Muscle layer of duodenum (tissue), 2 donors: Measurements from ENCODE around the gene GPR26.

Experiments used
- H3K27ac ChIP-seq: one replicate; pipeline ENCODE4 v1.7.0; 2013; ENCODE audit warnings: mild to moderate bottlenecking, low read length
- H3K27me3 ChIP-seq: one replicate; pipeline ENCODE4 v1.7.0; 2013; ENCODE audit warnings: low read depth, mild to moderate bottlenecking, control low read depth, low read length
- H3K36me3 ChIP-seq, 2 donors: one replicate each; pipeline ENCODE4 v1.7.0; 2013; ENCODE audit warnings: low read length in 2 of 2, control low read depth in 1 of 2, mild to moderate bottlenecking in 1 of 2; ENCODE audit not compliant: insufficient read depth in 2 of 2, control insufficient read depth in 1 of 2
- H3K4me1 ChIP-seq, 2 donors: one replicate each; pipeline ENCODE4 v1.7.0; 2013; ENCODE audit warnings: low read length in 2 of 2, mild to moderate bottlenecking in 2 of 2, control low read depth in 1 of 2, moderate library complexity in 1 of 2; ENCODE audit not compliant: insufficient read depth in 2 of 2, control insufficient read depth in 1 of 2
- H3K4me3 ChIP-seq, 2 donors: one replicate each; pipeline ENCODE4 v1.7.0; 2013; ENCODE audit warnings: low read length in 2 of 2, low read depth in 1 of 2, mild to moderate bottlenecking in 1 of 2
- H3K9me3 ChIP-seq, 2 donors: one replicate each; pipeline ENCODE4 v1.7.0; 2013; ENCODE audit warnings: low read length in 2 of 2, control low read depth in 1 of 2, mild to moderate bottlenecking in 1 of 2; ENCODE audit not compliant: control insufficient read depth in 1 of 2
- donor health status: healthy.

GPR26 gene

GRCh38 chr10:123635131-123635530 lies 31.0 kb upstream of the GPR26 start:
- Histone ChIP-seq H3K36me3 (no peaks in the 10 kb centered on the region), H3K27ac (no peak overlapping the region), H3K27me3 (no peaks in the 10 kb centered on the region), H3K9me3 (no peaks in the 10 kb centered on the region), H3K4me1 (no peaks in the 10 kb centered on the region), H3K4me3 (no peak overlapping the region)

- no peaks in the 10 kb centered on the region for H3K4me1 ChIP-seq
- H3K9me3 ChIP-seq, result no peaks in the 10 kb centered on the region
- no peak overlapping the region for H3K27ac ChIP-seq
- no peaks in the 10 kb centered on the region for H3K27me3 ChIP-seq
- no peaks in the 10 kb centered on the region for H3K36me3 ChIP-seq
- no peak overlapping the region for H3K4me3 ChIP-seq
These were observed 30.4 kb upstream of the GPR26 start for GRCh38 chr10:123635745-123636144.

- Histone ChIP-seq H3K4me3 (no peak overlapping the region), H3K36me3 (no peaks in the 10 kb centered on the region)
These were observed 29.4 kb upstream of the GPR26 start for GRCh38 chr10:123636598-123637325.

DNA sequence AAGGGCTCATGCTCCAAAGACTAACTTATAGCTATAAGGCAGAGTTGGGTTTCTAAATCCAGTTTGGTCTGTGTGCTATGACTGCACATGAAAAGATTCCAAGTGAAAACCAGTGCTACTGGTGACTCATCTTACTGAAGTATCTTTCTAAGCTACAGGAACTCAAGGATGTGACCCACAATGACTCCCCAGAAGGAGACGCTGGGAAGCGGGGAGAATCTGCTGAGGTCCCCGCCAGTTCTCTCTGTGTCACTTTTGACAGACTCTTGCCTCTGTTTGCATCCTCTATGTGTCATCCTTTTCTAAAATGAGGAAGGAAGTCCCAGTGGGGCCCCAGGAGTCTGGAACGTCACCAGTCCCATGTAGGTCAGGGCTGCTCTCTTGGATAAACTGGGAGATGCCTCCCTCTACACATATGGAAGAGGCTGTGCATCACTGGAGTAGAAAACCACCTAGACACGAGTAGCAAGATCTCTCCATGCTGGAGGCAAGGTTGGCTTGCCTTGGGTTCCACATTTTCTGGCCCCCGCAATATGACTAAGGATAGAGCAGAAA lies 28.8 kb upstream of the GPR26 start:
- Histone ChIP-seq H3K4me1 (no peaks in the 10 kb centered on the region), H3K4me3 (no peak overlapping the region), H3K27ac (no peak overlapping the region), H3K27me3 (no peaks in the 10 kb centered on the region), H3K36me3 (no peaks in the 10 kb centered on the region), H3K9me3 (no peaks in the 10 kb centered on the region)

More at GRCh38 chr10:123636598-123637325, 29.4 kb upstream of the GPR26 start:
- Histone ChIP-seq H3K9me3 (no peaks in the 10 kb centered on the region), H3K4me1 (no peaks in the 10 kb centered on the region), H3K27me3 (no peaks in the 10 kb centered on the region), H3K27ac (no peak overlapping the region)

GRCh38 chr10:123639131-123639530 lies 27.0 kb upstream of the GPR26 start:
- Histone ChIP-seq H3K4me3 (no peak overlapping the region), H3K9me3 (no peaks in the 10 kb centered on the region)

DNA sequence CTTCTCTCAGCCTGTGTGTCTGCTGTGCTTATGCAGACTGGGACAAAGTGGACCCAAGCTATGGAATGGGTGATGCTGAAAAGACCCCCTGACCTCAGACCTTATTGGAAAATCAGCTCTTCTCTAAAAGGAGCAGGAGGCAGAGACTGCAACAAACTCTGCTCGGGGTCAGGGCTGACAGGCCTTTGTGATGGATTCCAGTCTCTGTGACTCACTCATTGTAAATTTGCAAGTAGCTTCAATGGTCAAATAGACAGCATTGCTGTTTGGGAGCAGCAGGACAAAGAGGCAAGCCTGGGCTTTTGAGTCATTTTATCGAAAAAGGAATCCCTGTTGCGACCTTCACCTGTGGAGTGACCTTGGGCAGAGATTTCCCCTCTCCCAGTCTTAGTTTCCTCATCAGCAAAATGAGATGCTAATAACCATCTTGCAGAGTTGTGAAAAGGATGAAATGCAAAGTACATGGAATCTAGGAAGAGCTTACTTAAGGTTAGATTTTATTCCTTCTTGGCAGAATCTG lies 26.1 kb upstream of the GPR26 start:
- Histone ChIP-seq H3K9me3 (no peaks in the 10 kb centered on the region), H3K27ac (no peak overlapping the region), H3K4me1 (no peaks in the 10 kb centered on the region), H3K4me3 (no peak overlapping the region), H3K27me3 (no peaks in the 10 kb centered on the region), H3K36me3 (no peaks in the 10 kb centered on the region)

More at GRCh38 chr10:123639131-123639530, 27.0 kb upstream of the GPR26 start:
- H3K27me3 ChIP-seq, result no peaks in the 10 kb centered on the region
- H3K27ac ChIP-seq, result no peak overlapping the region
- H3K4me1 ChIP-seq, result no peaks in the 10 kb centered on the region
- no peaks in the 10 kb centered on the region for H3K36me3 ChIP-seq

GRCh38 chr10:123642293-123642692 lies 23.9 kb upstream of the GPR26 start:
- Histone ChIP-seq H3K27ac (no peak overlapping the region), H3K4me1 (no peaks in the 10 kb centered on the region), H3K27me3 (no peaks in the 10 kb centered on the region), H3K4me3 (no peak overlapping the region), H3K36me3 (no peaks in the 10 kb centered on the region), H3K9me3 (no peaks in the 10 kb centered on the region)

DNA sequence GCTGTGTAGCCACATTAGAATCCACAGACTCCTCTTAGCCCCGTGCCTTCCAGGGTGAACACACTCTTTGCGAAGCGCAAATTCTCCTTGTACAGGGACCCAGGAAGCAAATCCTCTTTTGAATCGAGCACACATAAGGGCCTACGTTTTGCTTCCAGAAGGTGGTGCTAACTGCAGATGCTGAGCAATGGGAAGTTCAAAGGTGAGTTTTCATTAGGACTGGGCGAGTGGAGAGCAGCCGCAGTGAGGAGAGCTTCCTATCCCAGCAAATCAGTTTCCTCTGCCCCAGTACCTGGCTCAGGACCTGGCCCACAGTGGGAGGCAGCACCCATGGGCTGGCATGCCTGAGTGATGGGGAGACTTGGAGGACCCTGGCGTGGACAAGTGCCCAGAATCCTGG lies 23.5 kb upstream of the GPR26 start:
- no peaks in the 10 kb centered on the region for H3K27me3 ChIP-seq
- no peaks in the 10 kb centered on the region for H3K36me3 ChIP-seq
- no peak overlapping the region for H3K27ac ChIP-seq
- H3K4me1 ChIP-seq, result no peaks in the 10 kb centered on the region
- H3K4me3 ChIP-seq, result no peak overlapping the region
- no peaks in the 10 kb centered on the region for H3K9me3 ChIP-seq

GRCh38 chr10:123643315-123643714 lies 22.8 kb upstream of the GPR26 start:
- H3K27me3 ChIP-seq, result no peaks in the 10 kb centered on the region
- no peaks in the 10 kb centered on the region for H3K36me3 ChIP-seq
- no peak overlapping the region for H3K4me3 ChIP-seq
- H3K4me1 ChIP-seq, result no peaks in the 10 kb centered on the region
- H3K27ac ChIP-seq, result no peak overlapping the region
- H3K9me3 ChIP-seq, result no peaks in the 10 kb centered on the region

DNA sequence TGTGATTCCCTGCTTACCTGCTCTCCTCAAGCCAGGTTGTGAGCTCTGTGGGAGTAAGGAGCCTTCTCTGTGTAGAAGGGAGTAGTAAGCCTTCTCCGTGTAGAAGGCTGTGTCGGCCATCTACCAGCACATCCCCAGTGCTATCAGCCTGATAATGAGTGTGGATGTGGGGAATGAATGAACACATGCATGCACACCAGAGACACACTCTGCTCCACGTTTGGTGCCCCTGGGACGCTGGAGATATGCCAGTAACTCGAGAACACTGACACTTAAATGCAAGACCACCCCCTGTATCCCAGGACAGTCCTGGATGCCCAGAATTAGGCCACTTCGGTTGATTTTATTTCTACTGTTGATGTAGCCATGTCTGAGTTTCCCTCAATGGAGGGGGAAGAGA lies 21.1 kb upstream of the GPR26 start:
- no peaks in the 10 kb centered on the region for H3K4me1 ChIP-seq
- no peaks in the 10 kb centered on the region for H3K36me3 ChIP-seq
- no peaks in the 10 kb centered on the region for H3K9me3 ChIP-seq
- H3K27me3 ChIP-seq, result no peaks in the 10 kb centered on the region
- H3K4me3 ChIP-seq, result no peak overlapping the region
- no peak overlapping the region for H3K27ac ChIP-seq

GRCh38 chr10:123645615-123646014 lies 20.5 kb upstream of the GPR26 start:
- H3K36me3 ChIP-seq, result no peaks in the 10 kb centered on the region
- H3K27me3 ChIP-seq, result no peaks in the 10 kb centered on the region
- no peaks in the 10 kb centered on the region for H3K9me3 ChIP-seq
- H3K4me3 ChIP-seq, result no peak overlapping the region
- H3K4me1 ChIP-seq, result no peaks in the 10 kb centered on the region
- H3K27ac ChIP-seq, result no peak overlapping the region

DNA sequence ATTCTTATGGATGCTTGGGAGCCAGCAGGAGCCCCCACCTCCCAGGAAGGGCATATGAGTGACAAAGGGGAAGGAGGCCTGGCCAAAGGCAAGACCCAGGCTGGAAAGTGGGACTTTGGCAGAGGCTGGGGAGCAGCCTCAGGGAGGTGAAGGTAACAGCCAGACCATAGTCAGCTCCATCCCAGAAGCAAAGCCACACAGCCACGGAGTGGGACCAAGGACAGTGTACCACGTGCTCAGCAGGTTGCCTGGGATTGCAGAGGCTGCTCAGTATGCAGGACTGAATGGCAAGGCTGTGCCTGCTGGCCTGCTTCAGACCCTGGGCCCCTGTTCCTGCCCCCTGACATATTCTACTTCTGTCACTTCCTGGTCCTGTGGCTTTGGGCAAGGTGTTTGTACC lies 17.6 kb upstream of the GPR26 start:
- no peaks in the 10 kb centered on the region for H3K36me3 ChIP-seq
- no peaks in the 10 kb centered on the region for H3K4me1 ChIP-seq
- no peaks in the 10 kb centered on the region for H3K9me3 ChIP-seq
- no peak overlapping the region for H3K27ac ChIP-seq
- no peak overlapping the region for H3K4me3 ChIP-seq
- no peaks in the 10 kb centered on the region for H3K27me3 ChIP-seq
